HPDE6-E6E7 (cell line): ENCODE data around the gene LPCAT1.

Source experiments
- DNase-seq: peaks from one replicate; pipeline ENCODE4 v3.0.0; 2011; ENCODE audit warnings: missing footprints; ENCODE audit errors: extremely low spot score

The LPCAT1 gene

GRCh38 chr5:1444361-1445189 is 79.2 kb downstream of the LPCAT1 start:
- no peak for DNase-seq

GRCh38 chr5:1443991-1444360 is 79.8 kb downstream of the LPCAT1 start:
- no peak for DNase-seq

GRCh38 chr5:1443171-1443570 is 80.6 kb downstream of the LPCAT1 start:
- DNase-seq: no peak

- DNase-seq: no peak
Observed at GRCh38 chr5:1442222-1443145, 81.3 kb downstream of the LPCAT1 start.

DNA sequence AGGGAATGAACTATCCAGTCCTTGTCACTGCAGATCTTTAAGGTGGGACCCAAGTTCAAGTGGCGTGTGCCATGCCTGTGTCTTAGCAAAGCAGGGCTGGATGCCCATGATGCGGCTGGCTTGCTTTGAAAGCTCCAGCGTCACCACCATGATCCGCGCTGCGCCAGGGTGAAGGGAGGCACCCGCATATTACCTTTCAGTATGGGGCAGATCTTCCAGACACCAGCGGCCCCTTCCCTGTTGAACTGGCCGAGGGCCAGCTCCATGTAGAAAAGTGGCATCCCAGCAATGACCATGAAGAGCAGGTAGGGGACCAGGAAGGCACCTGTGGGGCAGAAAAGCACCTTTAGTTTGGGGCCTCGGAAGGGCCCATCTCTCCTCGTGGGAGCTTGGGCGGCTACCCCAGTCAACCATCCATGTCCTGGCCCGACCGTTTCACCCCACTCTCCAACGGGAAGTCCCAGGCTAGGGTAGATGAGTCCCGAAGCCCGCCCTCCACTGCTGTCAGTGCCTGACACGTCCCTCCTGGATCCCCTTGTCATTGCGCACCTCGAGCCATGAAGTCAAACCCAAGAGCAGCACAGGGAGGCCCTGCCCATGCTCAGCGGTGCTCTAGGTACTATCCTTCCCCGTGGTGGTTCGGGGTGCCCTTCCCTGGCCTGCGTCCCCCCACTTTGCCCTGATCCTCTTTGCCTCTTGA is 82.4 kb downstream of the LPCAT1 start:
- DNase-seq: no peak

- DNase-seq: no peak
Observed at GRCh38 chr5:1440098-1440493, 83.7 kb downstream of the LPCAT1 start.

GRCh38 chr5:1439388-1440097 is 84.2 kb downstream of the LPCAT1 start:
- DNase-seq: no peak

- DNase-seq: no peak
Observed at GRCh38 chr5:1438871-1439270, 84.9 kb downstream of the LPCAT1 start.

DNA sequence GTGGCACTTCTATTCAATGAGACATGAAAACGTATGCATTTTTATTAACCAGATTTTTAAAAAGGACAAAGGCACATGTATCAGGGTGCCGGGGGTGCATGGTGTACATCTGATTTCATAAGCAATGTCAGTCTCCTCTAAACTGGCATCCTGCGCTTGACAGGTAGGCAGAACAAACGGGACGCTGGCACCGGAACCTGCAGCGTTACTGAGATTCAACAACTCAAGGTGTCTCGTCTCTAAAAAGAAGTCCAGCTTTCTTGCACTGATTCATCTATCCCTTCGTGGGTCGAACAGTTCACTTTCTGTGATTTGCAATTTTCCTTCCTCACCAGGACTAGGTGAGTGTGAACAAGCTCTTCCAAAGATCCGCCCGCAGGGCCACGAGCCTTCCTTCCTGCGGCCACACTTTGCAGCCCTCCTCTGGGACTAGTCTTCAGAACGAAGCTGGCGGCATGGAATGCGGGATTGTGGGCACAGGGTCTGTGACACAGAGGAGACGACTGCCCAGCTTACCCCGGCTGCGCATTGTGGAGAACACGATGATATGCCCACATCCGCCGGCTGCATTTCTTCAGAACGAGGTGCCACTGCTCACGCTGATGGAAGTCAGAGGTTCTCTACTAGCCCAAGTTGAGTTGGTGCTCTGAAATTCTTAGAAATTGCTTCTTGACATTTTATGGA is 85.7 kb downstream of the LPCAT1 start:
- DNase-seq: no peak

DNA sequence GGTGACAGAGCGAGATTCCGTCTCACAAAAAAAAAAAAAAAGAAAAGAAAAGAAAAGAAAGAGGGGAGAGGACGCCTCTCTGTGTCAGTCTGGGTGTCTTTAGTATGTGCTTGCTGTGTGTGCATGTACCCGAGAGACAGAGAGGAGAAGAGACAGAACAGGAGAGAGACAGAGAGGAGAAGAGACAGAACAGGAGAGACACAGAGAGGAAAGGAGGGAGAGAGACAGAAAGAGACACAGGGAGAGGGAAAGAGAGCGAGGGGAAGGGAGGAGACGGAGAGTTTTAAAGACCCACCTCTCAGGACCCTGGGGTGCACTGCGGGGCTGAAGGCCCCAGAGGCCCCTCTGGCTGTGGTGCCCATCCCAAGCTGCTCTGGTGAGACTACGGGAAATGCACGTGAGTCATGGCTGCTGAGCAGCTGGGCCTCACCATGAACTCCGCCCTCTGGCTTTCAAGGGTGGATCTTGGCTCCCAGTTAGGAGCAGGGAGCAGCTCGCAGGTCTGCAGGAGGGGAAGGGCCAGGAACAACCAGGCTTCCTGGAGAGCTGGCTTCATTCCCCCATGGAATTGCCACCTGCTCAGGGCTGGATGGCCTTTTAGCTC is 86.4 kb downstream of the LPCAT1 start:
- peak; percentile 66 for DNase-seq

- DNase-seq: no peak
Observed at GRCh38 chr5:1436681-1437080, 87.1 kb downstream of the LPCAT1 start.

DNA sequence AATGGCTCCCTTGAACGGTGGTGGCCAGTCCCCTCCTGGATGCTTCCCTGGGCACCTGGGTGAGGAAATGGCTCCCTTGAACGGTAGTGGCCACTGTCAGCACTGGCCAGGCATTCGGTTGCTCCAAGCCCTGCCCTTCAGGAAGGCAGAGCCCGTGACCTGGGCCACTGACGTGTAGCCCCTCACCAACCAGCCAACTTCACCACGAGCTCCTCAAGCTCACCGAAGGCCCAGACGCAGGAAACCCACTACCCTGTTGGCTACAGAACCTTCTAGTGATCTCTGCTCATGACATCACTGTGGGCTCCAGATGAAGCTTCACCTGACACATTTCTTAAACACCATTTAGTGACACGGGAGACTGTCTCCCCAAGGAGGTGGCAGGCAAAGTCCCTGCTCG is 87.7 kb downstream of the LPCAT1 start:
- no peak for DNase-seq

- DNase-seq: no peak
Observed at GRCh38 chr5:1435369-1435768, 88.4 kb downstream of the LPCAT1 start.

DNA sequence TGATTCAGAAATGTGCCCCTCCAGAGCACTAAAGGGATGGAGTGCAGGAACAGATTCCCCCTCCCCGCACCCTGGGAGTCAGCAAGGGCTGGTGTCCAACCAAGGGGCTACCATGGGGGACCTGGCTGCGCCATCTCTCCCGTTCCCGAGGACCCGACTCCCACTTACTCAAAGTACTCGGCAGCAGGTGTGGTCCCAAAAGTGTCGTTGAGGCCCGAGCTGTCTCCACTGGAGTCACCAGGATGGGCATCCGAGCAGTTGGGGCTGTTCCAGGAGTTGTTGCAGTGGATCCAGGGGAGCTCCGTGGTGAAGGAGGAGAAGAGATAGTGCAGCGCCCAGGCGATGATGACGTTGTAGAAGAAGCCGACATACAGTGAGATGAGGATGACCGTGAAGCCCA is 91.5 kb downstream of the LPCAT1 start:
- DNase-seq: no peak

DNA sequence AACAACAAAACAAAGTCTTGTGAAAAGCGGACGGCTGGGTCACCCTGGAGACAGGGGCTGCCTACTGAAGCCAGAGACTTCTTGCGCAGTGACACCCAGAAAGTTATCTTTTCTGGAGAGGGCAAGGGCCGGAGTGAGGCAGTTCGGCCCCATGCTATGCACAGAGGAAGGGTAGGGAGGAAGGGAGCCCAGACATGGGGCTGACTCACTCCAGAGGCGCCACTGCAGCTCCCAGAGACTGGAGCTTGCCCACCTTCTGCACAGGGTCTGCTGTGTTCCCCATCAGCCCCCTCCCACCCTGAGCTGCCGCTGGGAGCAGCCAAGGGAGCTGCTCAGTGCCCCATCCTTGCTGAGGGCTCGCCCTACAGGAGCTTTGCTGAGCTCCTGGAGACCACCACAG is 91.9 kb downstream of the LPCAT1 start:
- DNase-seq: no peak

GRCh38 chr5:1431021-1431811 is 92.5 kb downstream of the LPCAT1 start:
- DNase-seq: no peak

DNA sequence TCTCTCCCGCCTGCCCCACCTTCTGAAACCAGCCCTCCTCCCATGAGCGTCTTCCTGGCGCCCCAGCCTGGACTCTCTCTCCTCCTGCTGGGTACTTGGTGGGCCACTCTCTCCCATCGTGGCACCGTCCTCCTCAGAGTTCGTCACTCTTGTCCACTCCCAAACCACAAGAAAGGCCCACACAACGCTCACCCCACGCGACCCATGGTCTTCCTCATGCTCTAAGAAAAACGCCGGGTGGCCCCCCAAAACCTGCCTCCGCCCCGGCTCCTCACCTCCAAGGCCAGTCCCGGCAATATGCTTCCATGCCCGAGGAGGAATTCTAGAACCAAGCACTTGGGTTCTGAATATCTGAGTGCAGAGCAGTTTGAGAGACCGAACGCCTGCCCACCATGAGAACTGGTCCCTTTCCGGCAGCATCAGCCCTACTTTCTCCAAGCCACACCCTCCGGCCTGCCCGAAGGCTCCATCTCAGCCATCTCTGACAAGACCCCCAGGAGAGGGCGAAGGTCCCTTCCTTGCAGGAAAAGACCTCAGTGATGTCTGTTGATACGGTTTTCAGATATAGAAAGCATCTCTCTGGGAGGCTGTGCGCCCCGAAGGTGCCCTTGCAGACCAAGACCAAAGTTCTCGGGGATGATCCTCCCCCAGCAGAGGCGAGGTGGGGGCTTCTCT is 93.5 kb downstream of the LPCAT1 start:
- DNase-seq: no peak

DNA sequence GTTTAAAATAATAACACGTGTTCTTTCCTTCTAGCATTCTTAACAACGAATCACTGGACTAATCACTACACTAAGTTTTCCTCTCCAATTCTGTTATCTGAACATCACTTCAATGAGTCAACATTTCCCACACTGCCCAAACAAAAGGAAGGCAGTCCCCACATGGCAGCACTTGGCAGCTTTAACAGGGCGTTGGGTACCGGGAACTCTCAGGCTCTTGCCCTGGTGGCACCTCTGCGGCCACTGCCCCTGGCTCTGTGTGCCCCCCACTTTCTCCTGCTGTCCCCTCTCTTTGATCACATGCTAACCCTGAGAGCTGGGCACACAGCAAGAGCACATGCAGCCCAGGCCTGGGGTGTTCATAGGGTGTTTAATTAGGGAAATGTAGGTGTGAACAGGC is 94.3 kb downstream of the LPCAT1 start:
- DNase-seq: no peak

- DNase-seq: no peak
Observed at GRCh38 chr5:1429066-1429465, 94.7 kb downstream of the LPCAT1 start.
